Mucosa of descending colon (tissue), 3 donors: ENCODE measurements around the gene CFAP65. TPM values are rescaled to one million over a fixed set of nuclear protein-coding genes. Genes with fewer than 3 reads are reported as not detected.

Experiments
- ATAC-seq: fragments of 200-7000 bp; cut with Tn5 transposase; one replicate; pipeline ENCODE4 v1.9.1; 2020; ENCODE audit warnings: mild to moderate bottlenecking, moderate library complexity
- DNase-seq, 3 donors: peaks; one replicate each; pipeline ENCODE4 v3.0.0-alpha.2; 2020
- H3K36me3 ChIP-seq: fragments of 200-600 bp; one replicate; pipeline ENCODE4 v1.8.0; 2021; ENCODE audit warnings: low read depth, mild to moderate bottlenecking
- H3K4me1 ChIP-seq: fragments of 200-600 bp; one replicate; pipeline ENCODE4 v1.8.0; 2021; ENCODE audit warnings: low read depth, mild to moderate bottlenecking
- H3K4me3 ChIP-seq: fragments of 200-600 bp; one replicate; pipeline ENCODE4 v1.8.0; 2021; ENCODE audit warnings: mild to moderate bottlenecking
- H3K9me3 ChIP-seq: fragments of 200-600 bp; one replicate; pipeline ENCODE4 v1.8.0; 2021; ENCODE audit warnings: mild to moderate bottlenecking
- intact Hi-C, 2 donors: fragments of 100-400 bp; cut with DNase I in 1 of 2; cut with micrococcal nuclease in 1 of 2; formaldehyde crosslinking; loops; one replicate each; pipeline versions ENCODE4 v1.11.0 to v1.11.1; 2022; cut with DNase I, micrococcal nuclease
- total RNA-seq, 3 donors: library from RNA; stranded (reverse); fragmentation: NEBNext Ultra II Directional in 2 of 3; extraction: Animal tissue kit (Norgen Biotek cat#: 25700) in 2 of 3; gene quantifications; one replicate each; pipeline versions ENCODE4 v1.2.1 to v1.2.4, GENCODE V29; 2021 to 2023
- TF ChIP-seq, protein P1 (sequence below): fragments of 200-600 bp; IDR thresholded peaks from one replicate; pipeline ENCODE4 v1.8.0; 2022; ENCODE audit warnings: antibody characterized with exemption, mild to moderate bottlenecking
- donor health status: DM: no; HTN: no; CAD: no; lungs with moderate emphysema.
- donor health status: DM: no; HTN: no; CAD: no.
- donor health status: DM: no; HTN: yes; CAD: no.

The CFAP65 gene
- total RNA-seq, 3 donors from 2014 or later, result 0.09 to 0.46 (median 0.27) TPM

DNA sequence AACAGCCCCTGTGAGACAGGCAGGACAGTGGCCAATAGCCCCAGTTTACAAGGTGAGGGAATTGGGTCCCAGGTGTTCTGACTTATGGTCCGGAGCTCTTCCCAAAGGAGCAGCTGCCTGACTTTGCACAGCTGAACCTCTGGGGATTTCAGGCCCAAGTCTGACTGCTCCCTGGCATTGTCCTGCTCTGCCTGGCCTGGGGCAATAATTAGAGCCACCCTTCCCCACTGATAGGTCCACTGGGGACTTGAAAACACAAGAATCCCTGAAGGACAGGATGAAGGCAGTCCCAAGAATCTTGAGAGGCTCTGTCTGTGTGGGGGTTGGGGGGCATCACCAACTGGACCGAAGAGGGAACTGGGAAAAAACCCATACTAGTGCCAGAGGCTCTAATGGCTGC lies 52.7 kb downstream of the CFAP65 start:
- ATAC-seq (no peak), DNase-seq (no peak)
- intact Hi-C loops, result no loop called here
- H3K9me3 ChIP-seq, result no peaks in the 10 kb centered on the region
- H3K4me3 ChIP-seq, result no peak overlapping the region
- no peaks in the 10 kb centered on the region for H3K36me3 ChIP-seq
- TF ChIP-seq, protein P1, sequence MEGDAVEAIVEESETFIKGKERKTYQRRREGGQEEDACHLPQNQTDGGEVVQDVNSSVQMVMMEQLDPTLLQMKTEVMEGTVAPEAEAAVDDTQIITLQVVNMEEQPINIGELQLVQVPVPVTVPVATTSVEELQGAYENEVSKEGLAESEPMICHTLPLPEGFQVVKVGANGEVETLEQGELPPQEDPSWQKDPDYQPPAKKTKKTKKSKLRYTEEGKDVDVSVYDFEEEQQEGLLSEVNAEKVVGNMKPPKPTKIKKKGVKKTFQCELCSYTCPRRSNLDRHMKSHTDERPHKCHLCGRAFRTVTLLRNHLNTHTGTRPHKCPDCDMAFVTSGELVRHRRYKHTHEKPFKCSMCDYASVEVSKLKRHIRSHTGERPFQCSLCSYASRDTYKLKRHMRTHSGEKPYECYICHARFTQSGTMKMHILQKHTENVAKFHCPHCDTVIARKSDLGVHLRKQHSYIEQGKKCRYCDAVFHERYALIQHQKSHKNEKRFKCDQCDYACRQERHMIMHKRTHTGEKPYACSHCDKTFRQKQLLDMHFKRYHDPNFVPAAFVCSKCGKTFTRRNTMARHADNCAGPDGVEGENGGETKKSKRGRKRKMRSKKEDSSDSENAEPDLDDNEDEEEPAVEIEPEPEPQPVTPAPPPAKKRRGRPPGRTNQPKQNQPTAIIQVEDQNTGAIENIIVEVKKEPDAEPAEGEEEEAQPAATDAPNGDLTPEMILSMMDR, result no peak
- H3K4me1 ChIP-seq, result peaks cover 17% of the 10 kb centered on the region

GRCh38 chr2:218988164-218988563 lies 53.2 kb downstream of the CFAP65 start:
- H3K9me3 ChIP-seq, result no peaks in the 10 kb centered on the region
- H3K4me1 ChIP-seq, result peaks cover 12% of the 10 kb centered on the region
- DNase-seq (no peak), ATAC-seq (no peak)
- H3K36me3 ChIP-seq, result no peaks in the 10 kb centered on the region
- intact Hi-C loops, result no loop called here
- H3K4me3 ChIP-seq, result no peak overlapping the region
- TF ChIP-seq, protein P1, result no peak

GRCh38 chr2:218986148-218986761 lies 55.1 kb downstream of the CFAP65 start:
- intact Hi-C loops, result no loop called here
- TF ChIP-seq, protein P1, result no peak
- H3K9me3 ChIP-seq, result no peaks in the 10 kb centered on the region
- no peaks in the 10 kb centered on the region for H3K36me3 ChIP-seq
- no peak overlapping the region for H3K4me3 ChIP-seq
- peaks cover 17% of the 10 kb centered on the region for H3K4me1 ChIP-seq
- DNase-seq, result no peak
- no peak for ATAC-seq

- DNase-seq (no peak), ATAC-seq (no peak)
- Histone ChIP-seq H3K9me3 (no peaks in the 10 kb centered on the region), H3K4me3 (no peak overlapping the region), H3K36me3 (no peaks in the 10 kb centered on the region), H3K4me1 (peaks cover 23% of the 10 kb centered on the region)
- intact Hi-C loops, result no loop called here
- TF ChIP-seq, protein P1, result no peak
These were observed 55.8 kb downstream of the CFAP65 start for GRCh38 chr2:218985325-218986091.

DNA sequence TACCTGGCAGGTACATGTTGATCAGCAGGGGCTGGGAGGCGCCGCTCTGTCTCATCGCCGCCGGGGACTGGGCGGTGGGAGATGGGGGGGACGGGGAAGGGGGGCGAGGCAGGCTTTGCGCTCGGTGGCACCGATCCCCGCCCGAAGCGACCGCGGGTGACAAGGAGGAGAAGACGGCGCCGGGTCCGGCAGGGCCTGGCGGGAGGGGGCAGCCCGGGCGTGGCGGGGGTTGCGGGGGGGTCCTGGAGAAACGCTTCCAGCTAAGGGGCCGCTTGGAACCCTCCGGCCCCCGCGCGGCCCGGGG lies 56.3 kb downstream of the CFAP65 start, which contains the start of gene FEV:
TSS of gene FEV (minus strand) at position 164 of the 304 bp plus-strand sequence. CDS start at position 55, 109 bp downstream.
- H3K4me1 ChIP-seq, result peaks cover 23% of the 10 kb centered on the region
- H3K36me3 ChIP-seq, result no peaks in the 10 kb centered on the region
- H3K9me3 ChIP-seq, result no peaks in the 10 kb centered on the region
- DNase-seq (no peak), ATAC-seq (no peak)
- TF ChIP-seq, protein P1, result no peak
- no peak within 1 kb of the TSS for H3K4me3 ChIP-seq
- intact Hi-C loops, result no loop called here
